Fibroblast of mammary gland (primary cell): ENCODE data around the gene ODF4.

ENCODE experiments used
- DNase-seq: peaks from one replicate; pipeline ENCODE4 v3.0.0-alpha.2; 2010; ENCODE audit warnings: low read depth
- H3K4me3 ChIP-seq: 2 replicates; pipeline ENCODE4 v1.5.1; 2011; ENCODE audit warnings: low read depth, mild to moderate bottlenecking, low read length, moderate library complexity; ENCODE audit not compliant: control insufficient read depth
- TF ChIP-seq, protein P1 (sequence below): conservative IDR thresholded peaks from 2 replicates; pipeline ENCODE4 v1.5.1; 2011; ENCODE audit warnings: low read depth, low read length, inconsistent platforms; ENCODE audit not compliant: control insufficient read depth, insufficient read depth

The ODF4 gene, protein sequence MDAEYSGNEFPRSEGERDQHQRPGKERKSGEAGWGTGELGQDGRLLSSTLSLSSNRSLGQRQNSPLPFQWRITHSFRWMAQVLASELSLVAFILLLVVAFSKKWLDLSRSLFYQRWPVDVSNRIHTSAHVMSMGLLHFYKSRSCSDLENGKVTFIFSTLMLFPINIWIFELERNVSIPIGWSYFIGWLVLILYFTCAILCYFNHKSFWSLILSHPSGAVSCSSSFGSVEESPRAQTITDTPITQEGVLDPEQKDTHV

DNA sequence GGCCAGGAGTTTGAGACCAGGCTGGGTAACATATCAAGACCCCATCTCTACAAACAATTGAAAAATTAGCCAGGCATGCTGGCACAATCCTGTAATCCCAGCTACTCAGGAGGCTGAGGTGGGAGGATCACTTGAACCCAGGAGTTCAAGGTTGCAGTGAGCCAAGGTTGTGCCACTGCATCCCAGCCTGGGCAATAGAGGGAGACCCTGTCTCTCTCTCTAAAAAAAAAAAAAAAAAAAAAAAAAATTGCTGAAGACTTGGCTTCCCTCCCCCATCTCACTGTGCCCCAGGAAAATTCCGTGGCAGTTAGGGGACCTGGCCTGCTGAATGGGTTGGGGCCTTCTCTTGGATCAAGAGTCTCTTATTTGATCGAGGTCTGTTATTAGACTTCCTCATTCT, at the start of gene ODF4:
TSS of gene ODF4 (plus strand) at position 301 of the 400 bp plus-strand sequence. CDS start 212 bp downstream, outside the sequence.
- DNase-seq = no peak
- TF ChIP-seq, protein P1, sequence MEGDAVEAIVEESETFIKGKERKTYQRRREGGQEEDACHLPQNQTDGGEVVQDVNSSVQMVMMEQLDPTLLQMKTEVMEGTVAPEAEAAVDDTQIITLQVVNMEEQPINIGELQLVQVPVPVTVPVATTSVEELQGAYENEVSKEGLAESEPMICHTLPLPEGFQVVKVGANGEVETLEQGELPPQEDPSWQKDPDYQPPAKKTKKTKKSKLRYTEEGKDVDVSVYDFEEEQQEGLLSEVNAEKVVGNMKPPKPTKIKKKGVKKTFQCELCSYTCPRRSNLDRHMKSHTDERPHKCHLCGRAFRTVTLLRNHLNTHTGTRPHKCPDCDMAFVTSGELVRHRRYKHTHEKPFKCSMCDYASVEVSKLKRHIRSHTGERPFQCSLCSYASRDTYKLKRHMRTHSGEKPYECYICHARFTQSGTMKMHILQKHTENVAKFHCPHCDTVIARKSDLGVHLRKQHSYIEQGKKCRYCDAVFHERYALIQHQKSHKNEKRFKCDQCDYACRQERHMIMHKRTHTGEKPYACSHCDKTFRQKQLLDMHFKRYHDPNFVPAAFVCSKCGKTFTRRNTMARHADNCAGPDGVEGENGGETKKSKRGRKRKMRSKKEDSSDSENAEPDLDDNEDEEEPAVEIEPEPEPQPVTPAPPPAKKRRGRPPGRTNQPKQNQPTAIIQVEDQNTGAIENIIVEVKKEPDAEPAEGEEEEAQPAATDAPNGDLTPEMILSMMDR = no peak
- no peak within 1 kb of the TSS for H3K4me3 ChIP-seq

DNA sequence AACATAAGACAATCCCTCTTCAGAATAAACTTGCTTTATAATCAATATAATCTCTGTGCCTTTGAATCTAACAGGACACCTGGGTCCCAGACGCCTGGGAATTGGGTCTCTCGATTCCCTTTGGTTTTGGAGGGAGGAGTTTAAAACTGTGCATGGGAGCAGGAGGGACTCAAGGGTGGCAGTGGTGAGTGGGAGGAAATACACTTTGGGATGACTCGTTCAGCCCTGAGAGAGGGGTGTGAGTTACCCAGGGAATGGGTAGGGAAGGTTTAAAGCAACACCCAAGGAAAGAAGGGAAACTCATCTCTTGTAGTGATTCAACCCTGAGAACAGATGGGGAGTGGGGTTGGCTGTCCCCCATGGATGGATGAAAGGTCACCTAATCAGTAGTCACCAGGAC, 49.6 kb upstream of the ODF4 start:
- H3K4me3 ChIP-seq = no peak overlapping the region
- peak; percentile 36 for DNase-seq
- TF ChIP-seq, protein P1 = no peak

GRCh38 chr17:8292639-8293395, 46.8 kb upstream of the ODF4 start:
- no peak for DNase-seq
- no peak overlapping the region for H3K4me3 ChIP-seq
- TF ChIP-seq, protein P1 = no peak

GRCh38 chr17:8294361-8294760, 45.3 kb upstream of the ODF4 start:
- DNase-seq = no peak
- TF ChIP-seq, protein P1 = no peak
- no peak overlapping the region for H3K4me3 ChIP-seq

GRCh38 chr17:8294814-8295316, 44.8 kb upstream of the ODF4 start:
- H3K4me3 ChIP-seq = peak overlapping the region; percentile 63
- TF ChIP-seq, protein P1 = no peak
- DNase-seq = no peak

DNA sequence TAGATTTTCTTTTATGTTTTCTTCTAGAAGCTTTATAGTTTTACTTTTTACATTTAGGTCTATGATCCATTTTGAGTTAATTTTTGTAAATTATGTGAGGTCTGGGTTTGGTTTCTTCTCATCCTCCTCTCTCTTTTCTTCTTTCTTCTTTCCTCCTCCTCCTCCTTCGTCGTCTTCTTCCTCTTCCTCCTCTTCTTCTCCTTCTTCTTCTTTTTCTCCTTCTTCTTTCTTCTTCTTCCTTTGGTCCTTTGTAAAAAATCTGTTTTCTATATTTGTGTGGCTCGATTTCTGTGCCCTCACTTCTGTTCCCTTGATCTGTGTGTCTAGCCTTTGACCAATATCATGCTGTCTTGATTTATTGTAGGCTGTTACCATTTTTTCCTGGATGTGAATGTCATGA, 39.4 kb upstream of the ODF4 start:
- no peak for DNase-seq
- no peak overlapping the region for H3K4me3 ChIP-seq
- TF ChIP-seq, protein P1 = no peak
